ENCODE data around the gene AGAP1.

- TF ChIP-seq POLR2A (IDR thresholded peaks at IDR 0.05) (no peak), CTCF (IDR thresholded peaks at IDR 0.05) (no peak)
Measured at GRCh38 chr2:236049981-236050380, 556.1 kb downstream of the AGAP1 start.

Measured in right lobe of liver (tissue), 4 donors.